Stimulated activated CD8-positive, alpha-beta memory T cell treated with anti-CD3 and anti-CD28 coated beads, Interleukin-15, amount 100 ng/mL, for 48 hours (primary cell): Measurements from ENCODE around the gene INTS11.

ENCODE experiments used
- DNase-seq, 2 donors: peaks; one replicate each; pipeline ENCODE4 v3.0.0-alpha.2; 2020; ENCODE audit warnings: low read depth in 2 of 2

Gene INTS11

DNA sequence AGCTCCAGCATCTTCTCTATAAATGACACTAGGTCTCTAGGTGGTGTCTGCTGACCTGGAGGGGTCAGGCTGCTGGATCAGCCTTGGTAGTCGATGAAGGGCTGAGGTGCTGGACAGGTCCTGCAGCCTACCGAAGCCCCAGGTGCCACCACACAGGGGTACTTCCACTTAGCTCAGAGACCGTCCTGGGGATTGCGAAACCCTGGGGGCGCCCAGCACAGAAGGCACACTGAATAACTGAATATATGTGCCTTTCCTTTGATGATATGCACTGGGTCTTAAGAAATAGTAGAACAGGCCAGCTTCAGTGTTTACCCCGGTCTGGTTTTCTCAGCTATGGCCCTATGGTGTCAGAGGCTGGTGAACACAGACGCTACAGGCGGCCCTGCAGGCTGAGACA lies 61.7 kb downstream of the INTS11 start:
- no peak for DNase-seq

GRCh38 chr1:1262071-1262470 lies 62.4 kb downstream of the INTS11 start:
- no peak for DNase-seq
